Transverse colon (tissue), 3 donors: ENCODE results near the gene PDHB.

Experiments used
- CTCF ChIP-seq, 5 experiments: fragments of 200-600 bp in 3 of 5; fragments of 450-650 bp in 2 of 5; sonication (generic) in 3 of 5; IDR thresholded peaks; 1 replicate in 2 of 5; 2 replicates in 3 of 5; pipeline ENCODE4 v1.5.1; 2016 to 2017; ENCODE audit warnings: antibody characterized with exemption in 5 of 5, inconsistent platforms in 3 of 5, mild to moderate bottlenecking in 2 of 5, moderate library complexity in 1 of 5
- POLR2A ChIP-seq: fragments of 450-650 bp; IDR thresholded peaks from one replicate; pipeline ENCODE4 v1.6.1; 2016; ENCODE audit warnings: antibody characterized with exemption, mild to moderate bottlenecking, moderate library complexity

GRCh38 chr3:58434511-58434910 lies 879 bp upstream of the PDHB start:
- TF ChIP-seq CTCF (IDR thresholded peaks at IDR 0.05): no peak
- no peak for TF ChIP-seq POLR2A
